ENCODE results near the gene PDE11A.
A peak's percentile ranks its signal among the peaks of the same experiment; 100 is the strongest.
"Not testable (repeated sequence)": the region's sequence is repeated elsewhere in the genome, so short reads cannot be mapped to it uniquely, and the experiment has no call there.

The PDE11A gene

GRCh38 chr2:177869209-177869608, 203.4 kb downstream of the PDE11A start:
- Histone ChIP-seq H3K4me3 (no peak overlapping the region), H3K4me1 (no peaks in the 10 kb centered on the region), H3K9me3 (no peaks in the 10 kb centered on the region), H3K27me3 (ENCODE audit: low read depth) (peaks cover 12% of the 10 kb centered on the region), H3K36me3 (replicated peaks) (no peaks in the 10 kb centered on the region)
- no peak for DNase-seq (ENCODE audit: low spot score in 2 of 2)
- in situ Hi-C loops (cut with MboI; ENCODE audit: low sequenced_read_pairs), result no loop called here

- in situ Hi-C loops (cut with MboI; ENCODE audit: low sequenced_read_pairs), result no loop called here
Observed at GRCh38 chr2:177868806-177869205, 203.8 kb downstream of the PDE11A start.

GRCh38 chr2:177857538-177857937, 215.0 kb downstream of the PDE11A start:
- H3K4me3 ChIP-seq, result no peak overlapping the region
- no peaks in the 10 kb centered on the region for H3K4me1 ChIP-seq
- in situ Hi-C loops (cut with MboI; ENCODE audit: low sequenced_read_pairs), result no loop called here
- no peaks in the 10 kb centered on the region for H3K9me3 ChIP-seq
- no peaks in the 10 kb centered on the region for H3K27me3 ChIP-seq (ENCODE audit: low read depth)
- no peaks in the 10 kb centered on the region for H3K36me3 ChIP-seq (replicated peaks)
- DNase-seq (ENCODE audit: low spot score in 2 of 2), result no peak

More at GRCh38 chr2:177868806-177869205, 203.8 kb downstream of the PDE11A start:
- Histone ChIP-seq H3K27me3 (ENCODE audit: low read depth) (peaks cover 12% of the 10 kb centered on the region), H3K4me3 (no peak overlapping the region), H3K9me3 (no peaks in the 10 kb centered on the region), H3K4me1 (no peaks in the 10 kb centered on the region), H3K36me3 (replicated peaks) (no peaks in the 10 kb centered on the region)
- no peak for DNase-seq (ENCODE audit: low spot score in 2 of 2)

- DNase-seq (ENCODE audit: low spot score in 2 of 2), result peak in 1 of 2 experiments; percentile 6
- Histone ChIP-seq H3K4me1 (no peaks in the 10 kb centered on the region), H3K4me3 (no peak overlapping the region), H3K9me3 (no peaks in the 10 kb centered on the region), H3K36me3 (replicated peaks) (no peaks in the 10 kb centered on the region), H3K27me3 (ENCODE audit: low read depth) (no peaks in the 10 kb centered on the region)
- in situ Hi-C loops (cut with MboI; ENCODE audit: low sequenced_read_pairs), result no loop called here
Observed at GRCh38 chr2:177852389-177852788, 220.2 kb downstream of the PDE11A start.

- in situ Hi-C loops (cut with MboI; ENCODE audit: low sequenced_read_pairs), result no loop called here
- no peak for DNase-seq (ENCODE audit: low spot score in 2 of 2)
- Histone ChIP-seq H3K36me3 (replicated peaks) (no peaks in the 10 kb centered on the region), H3K27me3 (ENCODE audit: low read depth) (peaks cover 7% of the 10 kb centered on the region; the same call in 1 of the 2 replicates), H3K4me1 (no peaks in the 10 kb centered on the region), H3K9me3 (0 out of 2 replicates have a peak, but pooled peaks cover under 1% of the 10 kb centered on the region), H3K4me3 (no peak overlapping the region)
Observed at GRCh38 chr2:177843188-177843587, 229.4 kb downstream of the PDE11A start.

GRCh38 chr2:177842243-177842642, 230.3 kb downstream of the PDE11A start:
- DNase-seq (ENCODE audit: low spot score in 2 of 2), result no peak
- no peaks in the 10 kb centered on the region for H3K4me1 ChIP-seq
- in situ Hi-C loops (cut with MboI; ENCODE audit: low sequenced_read_pairs), result no loop called here
- H3K4me3 ChIP-seq, result no peak overlapping the region
- no peaks in the 10 kb centered on the region for H3K36me3 ChIP-seq (replicated peaks)
- peaks cover 3% of the 10 kb centered on the region; the same call in 1 of the 2 replicates for H3K9me3 ChIP-seq
- peaks cover 7% of the 10 kb centered on the region; the same call in 1 of the 2 replicates for H3K27me3 ChIP-seq (ENCODE audit: low read depth)

GRCh38 chr2:177835418-177836204, 237.0 kb downstream of the PDE11A start:
- H3K4me3 ChIP-seq; H3K27me3 ChIP-seq (ENCODE audit: low read depth); H3K4me1 ChIP-seq; in situ Hi-C loops (cut with MboI; ENCODE audit: low sequenced_read_pairs); DNase-seq (ENCODE audit: low spot score in 2 of 2); H3K36me3 ChIP-seq (replicated peaks); H3K9me3 ChIP-seq: not testable (repeated sequence)

- DNase-seq (ENCODE audit: low spot score in 2 of 2), result no peak
- H3K4me1 ChIP-seq, result no peaks in the 10 kb centered on the region
- in situ Hi-C loops (cut with MboI; ENCODE audit: low sequenced_read_pairs), result no loop called here
- H3K4me3 ChIP-seq, result no peak overlapping the region
- H3K36me3 ChIP-seq (replicated peaks), result no peaks in the 10 kb centered on the region
- no peaks in the 10 kb centered on the region for H3K27me3 ChIP-seq (ENCODE audit: low read depth)
- H3K9me3 ChIP-seq, result no peaks in the 10 kb centered on the region; the same call in 1 of the 2 replicates
Observed at GRCh38 chr2:177832611-177833433, 239.8 kb downstream of the PDE11A start.

- H3K27me3 ChIP-seq (ENCODE audit: low read depth), result no peaks in the 10 kb centered on the region
- H3K36me3 ChIP-seq (replicated peaks), result no peaks in the 10 kb centered on the region
- no peaks in the 10 kb centered on the region for H3K4me1 ChIP-seq
- DNase-seq (ENCODE audit: low spot score in 2 of 2), result no peak
- no peaks in the 10 kb centered on the region for H3K9me3 ChIP-seq
- H3K4me3 ChIP-seq, result no peak overlapping the region
- in situ Hi-C loops (cut with MboI; ENCODE audit: low sequenced_read_pairs), result no loop called here
Observed at GRCh38 chr2:177830881-177831386, 241.6 kb downstream of the PDE11A start.

- Histone ChIP-seq H3K9me3 (no peaks in the 10 kb centered on the region), H3K36me3 (replicated peaks) (no peaks in the 10 kb centered on the region), H3K27me3 (ENCODE audit: low read depth) (no peaks in the 10 kb centered on the region), H3K4me1 (no peaks in the 10 kb centered on the region), H3K4me3 (no peak overlapping the region)
- in situ Hi-C loops (cut with MboI; ENCODE audit: low sequenced_read_pairs), result no loop called here
- DNase-seq (ENCODE audit: low spot score in 2 of 2), result no peak
Observed at GRCh38 chr2:177828557-177828956, 244.0 kb downstream of the PDE11A start.

GRCh38 chr2:177826897-177827296, 245.7 kb downstream of the PDE11A start:
- no peak for DNase-seq (ENCODE audit: low spot score in 2 of 2)
- no peak overlapping the region for H3K4me3 ChIP-seq

GRCh38 chr2:177822941-177823340, 249.6 kb downstream of the PDE11A start:
- H3K27me3 ChIP-seq (ENCODE audit: low read depth), result no peaks in the 10 kb centered on the region
- in situ Hi-C loops (cut with MboI; ENCODE audit: low sequenced_read_pairs), result no loop called here

More at GRCh38 chr2:177826897-177827296, 245.7 kb downstream of the PDE11A start:
- in situ Hi-C loops (cut with MboI; ENCODE audit: low sequenced_read_pairs), result no loop called here
- Histone ChIP-seq H3K9me3 (no peaks in the 10 kb centered on the region), H3K4me1 (no peaks in the 10 kb centered on the region), H3K27me3 (ENCODE audit: low read depth) (no peaks in the 10 kb centered on the region), H3K36me3 (replicated peaks) (no peaks in the 10 kb centered on the region)

GRCh38 chr2:177818412-177818811, 254.2 kb downstream of the PDE11A start:
- in situ Hi-C loops (cut with MboI; ENCODE audit: low sequenced_read_pairs), result no loop called here
- Histone ChIP-seq H3K27me3 (ENCODE audit: low read depth) (no peaks in the 10 kb centered on the region), H3K9me3 (no peaks in the 10 kb centered on the region), H3K4me3 (no peak overlapping the region), H3K36me3 (replicated peaks) (no peaks in the 10 kb centered on the region), H3K4me1 (no peaks in the 10 kb centered on the region)
- no peak for DNase-seq (ENCODE audit: low spot score in 2 of 2)

More at GRCh38 chr2:177822941-177823340, 249.6 kb downstream of the PDE11A start:
- Histone ChIP-seq H3K9me3 (no peaks in the 10 kb centered on the region), H3K4me3 (no peak overlapping the region), H3K4me1 (no peaks in the 10 kb centered on the region), H3K36me3 (replicated peaks) (no peaks in the 10 kb centered on the region)
- no peak for DNase-seq (ENCODE audit: low spot score in 2 of 2)

GRCh38 chr2:177817300-177817699, 255.3 kb downstream of the PDE11A start:
- DNase-seq (ENCODE audit: low spot score in 2 of 2), result no peak
- no peaks in the 10 kb centered on the region for H3K36me3 ChIP-seq (replicated peaks)
- no peaks in the 10 kb centered on the region for H3K9me3 ChIP-seq
- H3K27me3 ChIP-seq (ENCODE audit: low read depth), result no peaks in the 10 kb centered on the region
- in situ Hi-C loops (cut with MboI; ENCODE audit: low sequenced_read_pairs), result no loop called here
- no peak overlapping the region for H3K4me3 ChIP-seq
- H3K4me1 ChIP-seq, result no peaks in the 10 kb centered on the region

All from HAP-1 (cell line).